Right lobe of liver (tissue), 4 donors: Measurements from ENCODE around the gene VPS13C.

Experiments used
- CTCF ChIP-seq, 4 donors: fragments of 200-600 bp in 3 of 4; fragments of 450-650 bp in 1 of 4; IDR thresholded peaks; one replicate each; pipeline versions ENCODE4 v1.5.1 to v1.8.0; 2016 to 2022; ENCODE audit warnings: antibody characterized with exemption in 4 of 4, mild to moderate bottlenecking in 2 of 4
- POLR2A ChIP-seq: fragments of 450-650 bp; IDR thresholded peaks from one replicate; pipeline ENCODE4 v1.6.1; 2017; ENCODE audit warnings: antibody characterized with exemption, mild to moderate bottlenecking
- donor health status: DM: no; HTN: no; CAD: no.
- donor health status: DM: no; HTN: no; CAD: no.
- donor health status: DM: no; HTN: yes; CAD: no.

DNA sequence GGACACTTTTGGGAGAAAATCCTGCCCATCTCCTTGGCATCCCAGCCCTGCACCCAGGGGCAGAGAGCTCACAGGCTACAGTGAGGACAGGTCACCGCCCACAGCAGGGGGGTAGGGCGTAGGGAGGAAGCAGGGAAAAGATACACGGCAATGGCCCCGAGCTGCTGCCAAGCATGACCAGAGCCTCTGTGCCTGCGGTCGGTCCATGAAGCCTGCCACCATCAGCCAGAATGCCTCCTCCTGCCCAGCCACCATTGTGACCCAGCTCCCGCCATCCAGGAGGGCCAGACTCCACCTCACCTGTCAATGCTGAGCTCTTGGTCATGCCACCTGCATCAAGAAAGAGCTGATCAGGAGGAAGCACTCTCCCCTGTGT lies 230.7 kb downstream of the VPS13C start:
- TF ChIP-seq CTCF (IDR thresholded peaks at IDR 0.05) = no peak
- TF ChIP-seq POLR2A = no peak
